Measurements from ENCODE around the gene GULP1.

The GULP1 gene

DNA sequence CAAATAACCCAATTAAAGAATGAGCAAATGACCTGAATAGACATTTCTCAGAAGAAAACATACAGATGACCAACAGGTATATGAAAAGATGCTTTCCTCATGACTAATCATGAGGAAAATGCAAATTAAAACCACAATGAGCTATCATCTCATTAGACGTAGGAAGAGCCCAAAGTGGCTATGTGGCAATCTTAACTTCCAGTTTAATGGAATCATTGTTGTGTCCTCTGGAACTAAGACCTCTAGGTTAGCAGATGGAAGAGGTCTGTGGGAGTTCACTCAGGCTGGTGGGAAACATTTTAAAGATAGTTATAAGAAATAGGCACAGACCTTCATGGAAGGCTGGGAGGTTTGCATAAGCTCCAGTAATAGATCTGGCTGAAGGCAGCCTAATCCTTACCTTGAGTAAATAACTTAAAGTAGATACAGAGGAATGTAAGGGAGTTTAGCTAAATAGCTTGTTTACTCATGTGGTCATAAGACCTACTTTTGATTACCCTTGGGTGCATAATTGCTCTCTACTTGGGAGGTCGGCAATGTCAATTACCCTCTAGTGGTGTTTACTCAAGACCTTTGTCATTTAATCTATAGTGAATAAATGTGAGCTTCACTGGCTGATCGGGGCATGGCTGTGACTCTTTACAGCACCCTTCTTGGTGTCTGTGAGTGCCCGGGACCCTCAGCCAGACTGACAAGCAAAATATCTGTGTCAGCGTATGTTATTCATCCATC, 119.0 kb downstream of the GULP1 start:
- Histone ChIP-seq H3K9me3 (ENCODE audit: control insufficient read depth in 5 of 5, low read length in 5 of 5) (peaks cover 3 to 15% (median 6%) of the 10 kb centered on the region in 5 donors), H3K36me3 (ENCODE audit: control insufficient read depth in 5 of 5, insufficient read depth in 5 of 5, low read length in 5 of 5) (no peaks in the 10 kb centered on the region), H3K9ac (ENCODE audit: low read length in 5 of 5) (no peak overlapping the region), H3K27ac (ENCODE audit: low read depth, low read length) (no peak overlapping the region), H3K4me1 (ENCODE audit: control insufficient read depth in 5 of 5, insufficient read depth in 5 of 5, low read length in 5 of 5) (peaks cover 0 to 4% (median 0%) of the 10 kb centered on the region in 5 donors), H3K4me3 (ENCODE audit: low read depth in 1 of 5, low read length in 5 of 5) (no peak overlapping the region), H3K27me3 (ENCODE audit: control insufficient read depth in 5 of 5, insufficient read depth in 4 of 5, low read length in 5 of 5) (no peaks in the 10 kb centered on the region)

DNA sequence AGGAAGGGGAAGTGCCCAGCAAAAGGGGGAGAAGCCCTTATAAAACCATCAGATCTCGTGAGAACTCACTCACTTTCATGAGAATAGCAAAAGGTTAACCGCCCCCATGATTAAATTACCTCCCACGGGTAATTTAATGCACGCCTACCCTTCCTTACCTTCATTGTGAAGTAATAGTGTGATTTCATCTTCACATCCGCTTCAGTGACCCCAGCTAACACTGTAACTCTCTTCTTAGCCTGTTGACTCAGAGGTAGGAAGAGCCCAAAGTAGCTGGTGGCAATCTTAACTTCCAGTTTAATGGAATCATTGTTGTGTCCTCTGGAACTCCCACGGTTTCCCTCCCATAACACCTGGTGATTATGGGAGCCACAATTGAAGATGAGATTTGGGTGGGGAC, 120.5 kb downstream of the GULP1 start:
- Histone ChIP-seq H3K27me3 (ENCODE audit: control insufficient read depth in 5 of 5, insufficient read depth in 4 of 5, low read length in 5 of 5) (no peaks in the 10 kb centered on the region), H3K9ac (ENCODE audit: low read length in 5 of 5) (no peak overlapping the region), H3K9me3 (ENCODE audit: control insufficient read depth in 5 of 5, low read length in 5 of 5) (peaks cover 0 to 10% (median 3%) of the 10 kb centered on the region in 5 donors), H3K4me3 (ENCODE audit: low read depth in 1 of 5, low read length in 5 of 5) (no peak overlapping the region), H3K36me3 (ENCODE audit: control insufficient read depth in 5 of 5, insufficient read depth in 5 of 5, low read length in 5 of 5) (no peaks in the 10 kb centered on the region), H3K27ac (ENCODE audit: low read depth, low read length) (no peak overlapping the region), H3K4me1 (ENCODE audit: control insufficient read depth in 5 of 5, insufficient read depth in 5 of 5, low read length in 5 of 5) (peaks cover 0 to 4% (median 0%) of the 10 kb centered on the region in 5 donors)

DNA sequence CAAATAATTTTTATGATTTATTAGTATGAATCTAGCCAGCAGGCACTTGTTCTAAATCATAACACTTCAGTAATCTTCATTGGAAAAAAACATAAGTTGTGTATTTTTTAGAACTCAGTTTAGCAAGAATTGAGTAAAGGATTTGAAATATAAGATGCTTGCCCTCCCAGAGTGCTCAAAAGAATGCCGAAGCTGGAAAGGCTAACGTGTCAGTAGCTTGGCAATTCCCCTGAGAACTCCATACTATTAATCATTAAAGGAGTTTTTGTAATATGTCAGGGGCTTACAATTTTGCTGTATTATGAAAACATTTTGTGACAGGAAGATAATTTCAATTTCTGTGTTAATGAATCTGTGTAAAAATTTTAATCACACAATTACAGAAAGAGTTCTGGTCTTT, 122.7 kb downstream of the GULP1 start:
- H3K27me3 ChIP-seq (ENCODE audit: control insufficient read depth in 5 of 5, insufficient read depth in 4 of 5, low read length in 5 of 5), result no peaks in the 10 kb centered on the region
- H3K27ac ChIP-seq (ENCODE audit: low read depth, low read length), result no peak overlapping the region
- H3K9me3 ChIP-seq (ENCODE audit: control insufficient read depth in 5 of 5, low read length in 5 of 5), result peaks cover 0 to 10% (median 0%) of the 10 kb centered on the region in 5 donors
- H3K36me3 ChIP-seq (ENCODE audit: control insufficient read depth in 5 of 5, insufficient read depth in 5 of 5, low read length in 5 of 5), result no peaks in the 10 kb centered on the region
- H3K4me1 ChIP-seq (ENCODE audit: control insufficient read depth in 5 of 5, insufficient read depth in 5 of 5, low read length in 5 of 5), result peaks cover 0 to 4% (median 0%) of the 10 kb centered on the region in 5 donors
- H3K4me3 ChIP-seq (ENCODE audit: low read depth in 1 of 5, low read length in 5 of 5), result no peak overlapping the region
- H3K9ac ChIP-seq (ENCODE audit: low read length in 5 of 5), result no peak overlapping the region

DNA sequence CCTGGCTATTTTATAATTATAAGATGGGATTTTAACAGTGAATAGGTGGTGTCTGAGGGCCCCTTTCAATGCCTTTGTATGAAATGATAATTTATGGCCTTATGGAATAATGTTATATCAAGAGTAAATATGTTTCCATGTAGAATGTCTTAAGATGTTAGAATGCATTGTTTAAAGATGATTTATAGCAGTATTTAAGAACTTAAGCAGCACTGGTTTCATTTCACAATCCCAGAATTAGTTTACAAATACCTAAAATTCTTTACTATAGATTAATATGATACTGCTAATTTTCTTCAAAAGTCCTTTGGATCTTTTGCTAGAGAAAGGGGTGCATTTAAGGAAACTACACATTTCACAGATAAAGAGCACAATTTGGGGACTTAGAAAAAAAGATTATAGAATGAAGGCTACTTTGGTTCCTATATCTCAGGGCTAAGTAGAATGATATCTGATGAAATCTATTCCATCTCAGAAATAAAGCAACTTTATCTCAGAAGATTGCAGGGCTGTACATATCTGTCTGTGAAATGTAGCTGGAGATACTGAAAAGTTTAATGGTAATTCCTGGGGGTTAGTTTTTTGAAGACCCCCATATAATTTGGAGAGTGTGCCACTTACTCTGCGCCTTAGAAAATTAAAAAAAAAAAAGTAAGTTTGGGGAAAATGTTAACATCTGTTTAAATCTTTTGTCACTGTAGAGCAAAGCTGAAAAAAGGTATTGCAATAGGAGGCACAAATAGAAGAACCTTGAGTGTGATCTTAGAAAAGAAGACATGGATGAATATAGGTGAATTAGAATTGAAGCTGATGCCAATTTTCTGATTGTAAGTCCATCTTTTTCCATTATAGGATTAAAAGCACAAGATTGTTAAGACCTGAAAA, 123.4 kb downstream of the GULP1 start:
- Histone ChIP-seq H3K27me3 (ENCODE audit: control insufficient read depth in 5 of 5, insufficient read depth in 4 of 5, low read length in 5 of 5) (no peaks in the 10 kb centered on the region), H3K9me3 (ENCODE audit: control insufficient read depth in 5 of 5, low read length in 5 of 5) (peaks cover 0 to 10% (median 0%) of the 10 kb centered on the region in 5 donors), H3K4me1 (ENCODE audit: control insufficient read depth in 5 of 5, insufficient read depth in 5 of 5, low read length in 5 of 5) (peaks cover 0 to 4% (median 0%) of the 10 kb centered on the region in 5 donors), H3K36me3 (ENCODE audit: control insufficient read depth in 5 of 5, insufficient read depth in 5 of 5, low read length in 5 of 5) (no peaks in the 10 kb centered on the region), H3K27ac (ENCODE audit: low read depth, low read length) (no peak overlapping the region), H3K9ac (ENCODE audit: low read length in 5 of 5) (no peak overlapping the region), H3K4me3 (ENCODE audit: low read depth in 1 of 5, low read length in 5 of 5) (no peak overlapping the region)

DNA sequence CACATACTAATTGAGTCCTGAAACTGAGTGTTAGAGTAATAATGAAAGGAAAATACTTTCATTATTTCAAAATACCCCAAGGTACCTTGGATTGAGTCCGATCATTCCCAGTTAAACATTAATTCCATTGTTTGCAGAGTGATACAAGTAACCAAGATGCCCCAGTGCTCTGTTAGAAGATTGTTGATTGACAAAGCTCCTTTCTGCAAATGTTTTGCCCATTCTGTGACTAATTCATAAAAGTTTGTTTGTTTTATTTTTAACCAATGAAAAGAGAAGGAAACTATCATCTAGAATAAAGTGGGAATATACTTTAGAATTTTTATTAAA, 124.0 kb downstream of the GULP1 start:
- Histone ChIP-seq H3K4me1 (ENCODE audit: control insufficient read depth in 5 of 5, insufficient read depth in 5 of 5, low read length in 5 of 5) (peaks cover 0 to 4% (median 0%) of the 10 kb centered on the region in 5 donors), H3K27me3 (ENCODE audit: control insufficient read depth in 5 of 5, insufficient read depth in 4 of 5, low read length in 5 of 5) (no peaks in the 10 kb centered on the region), H3K9ac (ENCODE audit: low read length in 5 of 5) (no peak overlapping the region), H3K9me3 (ENCODE audit: control insufficient read depth in 5 of 5, low read length in 5 of 5) (peaks cover 0 to 15% (median 0%) of the 10 kb centered on the region in 5 donors), H3K4me3 (ENCODE audit: low read depth in 1 of 5, low read length in 5 of 5) (no peak overlapping the region), H3K27ac (ENCODE audit: low read depth, low read length) (no peak overlapping the region), H3K36me3 (ENCODE audit: control insufficient read depth in 5 of 5, insufficient read depth in 5 of 5, low read length in 5 of 5) (no peaks in the 10 kb centered on the region)

DNA sequence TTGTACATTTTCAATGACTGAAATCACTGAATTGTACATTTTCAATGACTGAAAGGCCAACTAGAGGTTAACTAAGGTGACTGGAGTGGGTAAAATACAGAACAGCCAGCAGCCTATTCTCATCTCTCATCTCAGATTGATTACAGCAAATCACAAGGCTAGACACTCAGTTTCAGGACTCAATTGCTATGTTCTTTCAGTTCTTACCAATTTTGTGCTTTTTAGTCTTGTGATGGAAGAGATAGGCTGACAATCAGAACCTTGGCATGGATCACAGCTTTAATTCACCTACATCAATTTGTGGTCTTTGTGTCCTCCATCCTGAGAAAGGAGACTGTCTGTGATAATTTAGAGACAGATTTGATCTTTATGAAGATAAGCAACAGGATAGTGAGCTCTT, 124.7 kb downstream of the GULP1 start:
- peaks cover 0 to 13% (median 0%) of the 10 kb centered on the region in 5 donors for H3K9me3 ChIP-seq (ENCODE audit: control insufficient read depth in 5 of 5, low read length in 5 of 5)
- H3K9ac ChIP-seq (ENCODE audit: low read length in 5 of 5), result no peak overlapping the region
- peaks cover 0 to 4% (median 0%) of the 10 kb centered on the region in 5 donors for H3K4me1 ChIP-seq (ENCODE audit: control insufficient read depth in 5 of 5, insufficient read depth in 5 of 5, low read length in 5 of 5)
- H3K4me3 ChIP-seq (ENCODE audit: low read depth in 1 of 5, low read length in 5 of 5), result no peak overlapping the region
- no peaks in the 10 kb centered on the region for H3K27me3 ChIP-seq (ENCODE audit: control insufficient read depth in 5 of 5, insufficient read depth in 4 of 5, low read length in 5 of 5)
- no peak overlapping the region for H3K27ac ChIP-seq (ENCODE audit: low read depth, low read length)
- H3K36me3 ChIP-seq (ENCODE audit: control insufficient read depth in 5 of 5, insufficient read depth in 5 of 5, low read length in 5 of 5), result no peaks in the 10 kb centered on the region

DNA sequence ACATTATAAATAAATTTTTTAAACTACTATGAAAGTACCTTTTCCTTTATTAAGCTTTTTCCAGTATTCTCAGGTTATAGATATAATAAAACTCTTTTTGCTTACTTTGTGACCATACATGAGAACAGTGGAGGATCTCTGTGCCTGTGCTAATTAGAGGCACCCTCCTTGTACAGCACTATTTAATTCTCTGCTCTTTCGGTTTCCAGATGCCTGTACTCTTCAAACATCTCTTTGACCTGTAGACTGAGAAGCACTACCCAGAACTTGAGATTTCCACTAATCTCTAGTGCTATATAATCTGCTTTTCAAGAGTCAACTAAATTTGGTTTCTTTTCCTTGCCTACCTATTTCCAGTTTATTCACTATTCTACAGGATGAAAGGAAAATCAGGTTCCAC, 131.1 kb downstream of the GULP1 start:
- Histone ChIP-seq H3K27ac (ENCODE audit: low read depth, low read length) (no peak overlapping the region), H3K27me3 (ENCODE audit: control insufficient read depth in 5 of 5, insufficient read depth in 4 of 5, low read length in 5 of 5) (no peaks in the 10 kb centered on the region), H3K4me3 (ENCODE audit: low read depth in 1 of 5, low read length in 5 of 5) (no peak overlapping the region), H3K9me3 (ENCODE audit: control insufficient read depth in 5 of 5, low read length in 5 of 5) (peaks cover 0 to 6% (median 0%) of the 10 kb centered on the region in 5 donors), H3K9ac (ENCODE audit: low read length in 5 of 5) (no peak overlapping the region), H3K4me1 (ENCODE audit: control insufficient read depth in 5 of 5, insufficient read depth in 5 of 5, low read length in 5 of 5) (peaks cover 0 to 5% (median 0%) of the 10 kb centered on the region in 5 donors), H3K36me3 (ENCODE audit: control insufficient read depth in 5 of 5, insufficient read depth in 5 of 5, low read length in 5 of 5) (no peaks in the 10 kb centered on the region)

DNA sequence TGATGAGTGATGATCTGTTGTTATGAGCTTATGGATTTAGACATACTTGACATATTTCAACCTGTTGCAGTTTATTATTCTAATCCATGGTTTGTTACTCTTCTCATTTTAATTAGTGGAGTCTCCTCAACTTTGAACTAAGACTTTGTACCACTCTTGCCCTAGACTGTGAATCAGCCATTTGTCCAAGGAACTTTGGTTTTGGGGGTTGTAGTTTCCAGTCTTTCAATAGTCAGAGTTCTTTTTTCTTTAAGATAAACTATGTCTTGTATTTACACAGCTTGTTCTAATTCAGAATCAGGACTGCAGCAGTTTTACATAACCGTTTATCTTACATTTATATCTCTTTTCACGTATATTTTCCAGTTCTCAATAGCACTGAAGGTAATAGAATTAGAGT, 133.6 kb downstream of the GULP1 start:
- Histone ChIP-seq H3K4me3 (ENCODE audit: low read depth in 1 of 5, low read length in 5 of 5) (no peak overlapping the region), H3K9me3 (ENCODE audit: control insufficient read depth in 5 of 5, low read length in 5 of 5) (peaks cover 0 to 5% (median 0%) of the 10 kb centered on the region in 5 donors), H3K27ac (ENCODE audit: low read depth, low read length) (no peak overlapping the region), H3K4me1 (ENCODE audit: control insufficient read depth in 5 of 5, insufficient read depth in 5 of 5, low read length in 5 of 5) (peaks cover 0 to 5% (median 0%) of the 10 kb centered on the region in 5 donors), H3K9ac (ENCODE audit: low read length in 5 of 5) (no peak overlapping the region), H3K27me3 (ENCODE audit: control insufficient read depth in 5 of 5, insufficient read depth in 4 of 5, low read length in 5 of 5) (no peaks in the 10 kb centered on the region), H3K36me3 (ENCODE audit: control insufficient read depth in 5 of 5, insufficient read depth in 5 of 5, low read length in 5 of 5) (no peaks in the 10 kb centered on the region)

DNA sequence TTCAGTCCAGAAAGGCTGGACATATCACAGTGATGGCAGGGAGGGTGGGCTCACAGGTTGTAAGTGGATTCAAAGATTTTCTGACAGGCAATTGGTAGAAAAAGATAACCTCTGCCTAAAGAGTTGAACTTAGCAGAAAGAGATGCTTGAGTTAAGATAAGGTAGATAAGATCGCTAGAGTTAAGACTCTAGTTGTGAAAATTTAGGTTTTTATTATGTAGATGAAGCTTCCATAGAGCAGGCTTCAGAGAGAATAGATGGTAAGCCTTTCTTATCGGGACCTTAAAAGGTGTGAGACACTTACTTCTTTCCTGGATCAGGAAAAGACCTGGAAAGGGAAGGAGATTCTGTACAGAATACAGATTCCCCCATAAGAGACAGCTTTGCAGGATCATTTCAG, 134.4 kb downstream of the GULP1 start:
- H3K27ac ChIP-seq (ENCODE audit: low read depth, low read length), result no peak overlapping the region
- H3K27me3 ChIP-seq (ENCODE audit: control insufficient read depth in 5 of 5, insufficient read depth in 4 of 5, low read length in 5 of 5), result no peaks in the 10 kb centered on the region
- H3K9me3 ChIP-seq (ENCODE audit: control insufficient read depth in 5 of 5, low read length in 5 of 5), result no peaks in the 10 kb centered on the region
- H3K9ac ChIP-seq (ENCODE audit: low read length in 5 of 5), result no peak overlapping the region
- no peak overlapping the region for H3K4me3 ChIP-seq (ENCODE audit: low read depth in 1 of 5, low read length in 5 of 5)
- no peaks in the 10 kb centered on the region for H3K36me3 ChIP-seq (ENCODE audit: control insufficient read depth in 5 of 5, insufficient read depth in 5 of 5, low read length in 5 of 5)
- peaks cover 0 to 5% (median 0%) of the 10 kb centered on the region in 5 donors for H3K4me1 ChIP-seq (ENCODE audit: control insufficient read depth in 5 of 5, insufficient read depth in 5 of 5, low read length in 5 of 5)

DNA sequence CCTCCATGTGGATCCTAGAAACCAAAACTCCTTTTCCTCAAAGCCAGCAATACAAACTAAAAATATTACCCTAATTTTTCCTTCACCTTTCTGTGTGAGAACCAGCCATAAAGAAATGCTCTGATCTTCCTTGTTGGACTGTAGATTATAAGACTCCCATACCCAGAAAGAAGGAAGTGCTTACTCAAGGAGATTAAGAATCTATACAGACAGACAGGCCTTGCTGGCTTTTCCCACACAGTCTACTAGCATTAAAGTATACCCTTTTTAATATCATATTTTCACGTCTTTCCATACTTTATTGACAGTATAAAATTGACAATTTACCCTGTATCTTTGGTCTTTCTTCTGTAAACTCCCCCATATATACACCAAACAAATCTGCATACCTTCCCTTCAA, 139.0 kb downstream of the GULP1 start:
- Histone ChIP-seq H3K4me3 (ENCODE audit: low read depth in 1 of 5, low read length in 5 of 5) (no peak overlapping the region), H3K27ac (ENCODE audit: low read depth, low read length) (no peak overlapping the region), H3K36me3 (ENCODE audit: control insufficient read depth in 5 of 5, insufficient read depth in 5 of 5, low read length in 5 of 5) (no peaks in the 10 kb centered on the region), H3K27me3 (ENCODE audit: control insufficient read depth in 5 of 5, insufficient read depth in 4 of 5, low read length in 5 of 5) (no peaks in the 10 kb centered on the region), H3K9ac (ENCODE audit: low read length in 5 of 5) (no peak overlapping the region), H3K4me1 (ENCODE audit: control insufficient read depth in 5 of 5, insufficient read depth in 5 of 5, low read length in 5 of 5) (peaks cover 0 to 5% (median 0%) of the 10 kb centered on the region in 5 donors), H3K9me3 (ENCODE audit: control insufficient read depth in 5 of 5, low read length in 5 of 5) (no peaks in the 10 kb centered on the region)
